ENCODE data around the gene CD79B.
"Not testable (repeated sequence)": the region's sequence is repeated elsewhere in the genome, so short reads cannot be mapped to it uniquely, and the experiment has no call there.

The CD79B gene

GRCh38 chr17:63911657-63912100, 20.5 kb downstream of the CD79B start:
- H3K4me3 ChIP-seq (ENCODE audit: insufficient read length, low read depth): no peak overlapping the region
- no peaks in the 10 kb centered on the region for H3K9me3 ChIP-seq (ENCODE audit: insufficient read depth, low read length)
- H3K27me3 ChIP-seq (ENCODE audit: insufficient read depth, insufficient read length): no peaks in the 10 kb centered on the region
- peaks cover 3% of the 10 kb centered on the region for H3K4me1 ChIP-seq (ENCODE audit: insufficient read depth, insufficient read length)
- no peak overlapping the region for H3K9ac ChIP-seq (ENCODE audit: insufficient read length, low read depth)
- TF ChIP-seq YY1 (IDR thresholded peaks at IDR 0.05; ENCODE audit: insufficient read depth, insufficient read length) (no peak), ZNF274 (IDR thresholded peaks at IDR 0.05; ENCODE audit: low read depth, low read length) (no peak), SUZ12 (IDR thresholded peaks at IDR 0.05; ENCODE audit: extremely low read depth, insufficient read depth, insufficient read length) (no peak)
- no peak for DNase-seq (ENCODE audit: low read depth, low spot score)
- H3K36me3 ChIP-seq (ENCODE audit: insufficient read depth, insufficient read length, low read length): no peaks in the 10 kb centered on the region

- no peaks in the 10 kb centered on the region for H3K36me3 ChIP-seq (ENCODE audit: insufficient read depth, insufficient read length, low read length)
- TF ChIP-seq SUZ12 (IDR thresholded peaks at IDR 0.05; ENCODE audit: extremely low read depth, insufficient read depth, insufficient read length) (no peak), ZNF274 (IDR thresholded peaks at IDR 0.05; ENCODE audit: low read depth, low read length) (no peak), YY1 (IDR thresholded peaks at IDR 0.05; ENCODE audit: insufficient read depth, insufficient read length) (no peak)
- H3K4me3 ChIP-seq (ENCODE audit: insufficient read length, low read depth): no peak within 1 kb of the TSS
- peaks cover 3% of the 10 kb centered on the region for H3K4me1 ChIP-seq (ENCODE audit: insufficient read depth, insufficient read length)
- DNase-seq (ENCODE audit: low read depth, low spot score): no peak
- H3K9ac ChIP-seq (ENCODE audit: insufficient read length, low read depth): no peak within 1 kb of the TSS
- H3K9me3 ChIP-seq (ENCODE audit: insufficient read depth, low read length): no peaks in the 10 kb centered on the region
- H3K27me3 ChIP-seq (ENCODE audit: insufficient read depth, insufficient read length): no peaks in the 10 kb centered on the region
These were observed 21.0 kb downstream of the CD79B start, which contains the start of gene CSHL1 for GRCh38 chr17:63911041-63911635. Gene CSHL1, minus strand, starts transcription at chr17:63911258. Its CDS starts 62 bp downstream, at chr17:63911196.

DNA sequence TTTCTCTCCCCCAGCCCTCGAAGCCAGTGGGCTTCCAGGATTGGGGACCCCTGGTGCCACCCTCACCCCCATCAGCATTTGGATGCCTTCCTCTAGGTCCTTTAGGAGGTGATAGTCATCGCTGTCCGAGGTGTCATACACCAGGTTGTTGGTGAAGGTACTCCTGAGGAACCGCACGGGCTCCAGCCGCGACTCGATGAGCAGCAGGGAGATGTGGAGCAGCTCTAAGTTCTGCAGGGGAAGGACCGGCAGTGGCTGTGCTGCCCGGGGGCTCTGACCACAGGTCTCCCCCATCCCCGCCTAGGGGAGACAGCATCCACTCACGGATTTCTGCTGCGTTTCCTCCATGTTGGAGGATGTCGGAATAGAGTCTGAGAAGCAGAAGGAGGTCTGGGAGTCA, 22.0 kb downstream of the CD79B start:
- Histone ChIP-seq H3K27me3 (ENCODE audit: insufficient read depth, insufficient read length) (no peaks in the 10 kb centered on the region), H3K4me3 (ENCODE audit: insufficient read length, low read depth) (no peak overlapping the region), H3K9ac (ENCODE audit: insufficient read length, low read depth) (no peak overlapping the region), H3K9me3 (ENCODE audit: insufficient read depth, low read length) (no peaks in the 10 kb centered on the region), H3K36me3 (ENCODE audit: insufficient read depth, insufficient read length, low read length) (no peaks in the 10 kb centered on the region), H3K4me1 (ENCODE audit: insufficient read depth, insufficient read length) (peaks cover 3% of the 10 kb centered on the region)
- TF ChIP-seq SUZ12 (IDR thresholded peaks at IDR 0.05; ENCODE audit: extremely low read depth, insufficient read depth, insufficient read length) (no peak), YY1 (IDR thresholded peaks at IDR 0.05; ENCODE audit: insufficient read depth, insufficient read length) (no peak), ZNF274 (IDR thresholded peaks at IDR 0.05; ENCODE audit: low read depth, low read length) (no peak)
- DNase-seq (ENCODE audit: low read depth, low spot score): no peak

DNA sequence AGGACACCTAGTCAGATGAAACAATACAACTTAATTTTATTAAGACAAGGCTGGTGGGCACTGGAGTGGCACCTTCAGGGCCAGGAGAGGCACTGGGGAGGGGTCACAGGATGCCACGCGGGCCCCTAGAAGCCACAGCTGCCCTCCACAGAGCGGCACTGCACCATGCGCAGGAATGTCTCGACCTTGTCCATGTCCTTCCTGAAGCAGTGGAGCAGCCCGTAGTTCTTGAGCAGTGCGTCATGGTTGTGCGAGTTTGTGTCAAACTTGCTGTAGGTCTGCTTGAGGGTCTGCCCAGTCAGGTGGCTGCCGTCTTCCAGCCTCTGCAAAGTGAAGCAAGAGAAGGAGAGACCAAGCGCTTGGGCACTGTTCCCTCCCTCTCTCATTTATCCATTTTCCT, 22.5 kb downstream of the CD79B start:
- DNase-seq (ENCODE audit: low read depth, low spot score): not testable (repeated sequence)

GRCh38 chr17:63907161-63907778, 24.9 kb downstream of the CD79B start:
- H3K9ac ChIP-seq (ENCODE audit: insufficient read length, low read depth); H3K4me3 ChIP-seq (ENCODE audit: insufficient read length, low read depth); H3K4me1 ChIP-seq (ENCODE audit: insufficient read depth, insufficient read length); H3K27me3 ChIP-seq (ENCODE audit: insufficient read depth, insufficient read length); DNase-seq (ENCODE audit: low read depth, low spot score); H3K36me3 ChIP-seq (ENCODE audit: insufficient read depth, insufficient read length, low read length); H3K9me3 ChIP-seq (ENCODE audit: insufficient read depth, low read length): not testable (repeated sequence)

More for the DNA sequence above, 22.5 kb downstream of the CD79B start:
- not testable (repeated sequence) for H3K9me3 ChIP-seq (ENCODE audit: insufficient read depth, low read length); H3K9ac ChIP-seq (ENCODE audit: insufficient read length, low read depth); H3K27me3 ChIP-seq (ENCODE audit: insufficient read depth, insufficient read length); H3K4me3 ChIP-seq (ENCODE audit: insufficient read length, low read depth); H3K4me1 ChIP-seq (ENCODE audit: insufficient read depth, insufficient read length); H3K36me3 ChIP-seq (ENCODE audit: insufficient read depth, insufficient read length, low read length)

DNA sequence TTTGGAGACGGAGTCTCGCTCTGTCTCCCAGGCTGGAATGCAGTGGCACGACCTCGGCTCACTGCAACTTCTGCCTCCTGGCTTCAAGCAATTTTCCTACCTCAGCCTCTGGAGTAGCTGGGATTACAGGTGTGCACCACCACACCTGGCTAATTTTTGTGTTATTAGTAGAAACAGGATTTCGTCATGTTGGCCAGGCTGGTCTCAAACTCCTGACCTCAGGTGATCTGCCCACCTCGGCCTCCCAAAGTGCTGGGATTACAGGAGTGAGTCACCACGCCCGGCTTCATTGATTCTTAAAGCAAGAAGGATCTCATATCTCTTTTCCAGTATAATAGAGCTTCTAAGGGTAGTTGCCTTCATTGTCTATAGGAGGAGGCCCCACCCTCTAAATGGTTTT, 27.3 kb downstream of the CD79B start:
- H3K27me3 ChIP-seq (ENCODE audit: insufficient read depth, insufficient read length); H3K36me3 ChIP-seq (ENCODE audit: insufficient read depth, insufficient read length, low read length); H3K9ac ChIP-seq (ENCODE audit: insufficient read length, low read depth); H3K4me3 ChIP-seq (ENCODE audit: insufficient read length, low read depth); H3K4me1 ChIP-seq (ENCODE audit: insufficient read depth, insufficient read length); DNase-seq (ENCODE audit: low read depth, low spot score); H3K9me3 ChIP-seq (ENCODE audit: insufficient read depth, low read length): not testable (repeated sequence)

GRCh38 chr17:63903787-63904201, 28.3 kb downstream of the CD79B start:
- H3K9ac ChIP-seq (ENCODE audit: insufficient read length, low read depth); H3K4me1 ChIP-seq (ENCODE audit: insufficient read depth, insufficient read length); H3K27me3 ChIP-seq (ENCODE audit: insufficient read depth, insufficient read length); DNase-seq (ENCODE audit: low read depth, low spot score); H3K36me3 ChIP-seq (ENCODE audit: insufficient read depth, insufficient read length, low read length); H3K9me3 ChIP-seq (ENCODE audit: insufficient read depth, low read length); H3K4me3 ChIP-seq (ENCODE audit: insufficient read length, low read depth): not testable (repeated sequence)

DNA sequence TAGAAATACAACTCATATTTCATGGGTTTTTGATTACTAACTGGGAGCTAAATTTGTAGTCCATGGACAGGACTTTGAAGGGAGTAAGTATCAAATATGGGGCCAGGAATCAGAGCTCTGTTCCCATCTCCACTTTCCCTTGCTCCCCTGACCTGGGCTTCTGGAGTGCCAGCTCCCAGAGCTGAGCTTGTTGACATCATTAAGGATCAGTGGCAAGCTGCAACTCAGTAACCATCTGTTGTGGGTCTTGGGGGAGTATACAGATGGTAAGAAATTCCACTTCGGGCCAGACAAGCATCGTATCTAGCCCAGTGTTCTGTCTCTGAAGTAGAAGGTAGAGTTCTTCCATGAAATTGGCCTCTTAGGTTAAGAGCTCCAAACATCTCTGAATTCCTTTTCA, 30.2 kb downstream of the CD79B start:
- not testable (repeated sequence) for DNase-seq (ENCODE audit: low read depth, low spot score); H3K4me3 ChIP-seq (ENCODE audit: insufficient read length, low read depth); H3K36me3 ChIP-seq (ENCODE audit: insufficient read depth, insufficient read length, low read length); H3K9me3 ChIP-seq (ENCODE audit: insufficient read depth, low read length); H3K27me3 ChIP-seq (ENCODE audit: insufficient read depth, insufficient read length); H3K4me1 ChIP-seq (ENCODE audit: insufficient read depth, insufficient read length); H3K9ac ChIP-seq (ENCODE audit: insufficient read length, low read depth)

DNA sequence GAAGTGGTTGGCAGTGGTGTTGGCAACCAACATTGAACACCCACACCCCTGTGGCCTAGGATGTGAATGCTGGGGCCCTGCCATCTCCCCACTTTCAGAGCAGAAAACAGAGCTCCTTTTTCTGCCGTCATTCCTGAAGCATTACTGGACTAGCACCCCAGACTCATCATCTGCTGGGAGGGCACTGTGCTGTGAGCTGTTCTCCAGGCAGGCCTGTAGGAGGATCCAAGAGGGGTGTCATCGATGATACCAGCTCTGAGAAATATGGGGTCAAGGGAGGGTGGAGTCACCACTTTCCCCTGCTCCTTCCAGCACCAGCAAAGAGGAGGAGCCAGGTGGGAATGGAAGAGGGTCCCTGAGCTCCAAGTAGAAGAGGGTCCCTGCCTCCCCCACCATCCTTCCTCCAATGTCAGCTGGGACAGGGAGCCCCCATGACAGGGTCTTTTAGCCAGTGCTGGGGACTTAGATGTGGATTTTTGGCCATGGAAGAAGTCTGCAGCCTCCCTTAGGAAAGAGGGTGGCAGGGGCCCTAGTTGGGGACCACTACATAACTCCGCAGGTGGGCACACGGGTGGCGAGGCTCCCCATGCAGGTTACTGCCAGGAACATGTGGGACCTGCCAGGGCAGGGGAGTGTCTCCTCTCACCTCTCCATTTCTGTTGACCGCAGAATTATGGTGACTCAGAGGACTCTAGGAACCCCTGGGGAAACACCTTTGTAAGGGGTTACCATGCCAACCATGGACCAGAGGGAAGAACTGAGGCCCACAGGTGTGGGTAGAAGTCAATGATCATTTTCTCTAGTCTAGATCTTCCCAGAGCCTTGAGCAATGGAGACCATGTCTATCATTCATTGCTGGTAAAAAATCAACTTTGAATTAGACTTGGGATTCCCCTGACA, 33.0 kb downstream of the CD79B start:
- H3K4me3 ChIP-seq (ENCODE audit: insufficient read length, low read depth); DNase-seq (ENCODE audit: low read depth, low spot score); H3K27me3 ChIP-seq (ENCODE audit: insufficient read depth, insufficient read length); H3K4me1 ChIP-seq (ENCODE audit: insufficient read depth, insufficient read length); H3K9me3 ChIP-seq (ENCODE audit: insufficient read depth, low read length); H3K36me3 ChIP-seq (ENCODE audit: insufficient read depth, insufficient read length, low read length); H3K9ac ChIP-seq (ENCODE audit: insufficient read length, low read depth): not testable (repeated sequence)

DNA sequence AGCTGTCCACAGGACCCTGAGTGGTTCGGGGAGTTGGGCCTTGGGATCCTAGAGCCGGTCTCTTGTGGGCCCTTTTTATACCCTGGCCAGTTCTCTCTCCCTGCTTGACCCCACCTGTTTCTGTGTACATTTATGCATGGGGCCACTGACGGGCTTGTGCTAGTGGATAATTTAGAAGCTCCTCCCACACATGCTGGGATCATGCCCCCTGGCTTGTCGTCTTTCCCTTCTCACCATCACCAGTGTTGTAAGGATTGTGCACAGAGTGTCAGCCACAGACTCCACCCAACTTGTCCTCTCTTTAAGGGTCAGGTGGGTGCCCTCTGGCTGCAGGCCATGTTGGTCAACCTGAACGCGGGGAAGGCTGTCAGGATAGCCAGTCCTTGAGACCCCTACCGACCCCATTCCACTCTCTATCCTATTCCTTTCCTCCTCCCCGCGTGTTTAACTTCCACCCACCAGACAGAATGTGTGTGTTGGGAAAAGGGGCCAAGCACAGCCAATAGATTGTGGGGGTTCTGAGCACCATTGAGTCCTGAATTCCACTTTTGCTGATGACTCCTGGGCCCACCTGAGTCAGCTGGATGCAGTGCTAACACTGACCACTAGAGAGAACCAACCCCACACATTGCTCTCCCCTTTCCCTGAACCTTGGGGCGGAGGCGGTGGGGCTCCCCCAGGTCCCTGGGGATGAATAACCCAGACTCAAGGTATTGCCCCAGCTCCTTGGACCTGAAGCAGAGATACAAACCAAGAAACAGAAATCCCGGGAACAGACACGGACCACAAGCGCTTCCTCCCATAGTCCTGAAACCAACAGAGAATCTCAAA, 35.4 kb downstream of the CD79B start, which contains the start of gene CSH1:
Gene CSH1, minus strand, starts transcription at position 51 of the 831 bp plus-strand sequence. CDS start 63 bp downstream, outside the sequence.
- not testable (repeated sequence) for H3K9me3 ChIP-seq (ENCODE audit: insufficient read depth, low read length); H3K4me1 ChIP-seq (ENCODE audit: insufficient read depth, insufficient read length); H3K9ac ChIP-seq (ENCODE audit: insufficient read length, low read depth); H3K27me3 ChIP-seq (ENCODE audit: insufficient read depth, insufficient read length); H3K4me3 ChIP-seq (ENCODE audit: insufficient read length, low read depth); H3K36me3 ChIP-seq (ENCODE audit: insufficient read depth, insufficient read length, low read length); DNase-seq (ENCODE audit: low read depth, low spot score)

Measured in NT2/D1 (cell line).